Lower lobe of right lung (tissue), 2 donors: ENCODE data around the gene TMEM238L. TPM values are rescaled to one million over a fixed set of nuclear protein-coding genes. Genes with fewer than 3 reads are reported as not detected.

Experiments used
- ATAC-seq, 2 donors: fragments of 200-7000 bp; cut with Tn5 transposase; one replicate each; pipeline ENCODE4 v1.9.1; 2020 to 2022; ENCODE audit warnings: mild to moderate bottlenecking in 2 of 2, moderate library complexity in 2 of 2
- DNase-seq: peaks from one replicate; pipeline ENCODE4 v3.0.0-alpha.2; 2020
- H3K27ac ChIP-seq: fragments of 200-600 bp; one replicate; pipeline ENCODE4 v1.8.0; 2022
- H3K27me3 ChIP-seq: fragments of 200-600 bp; one replicate; pipeline ENCODE4 v1.8.0; 2022; ENCODE audit warnings: low read depth
- H3K36me3 ChIP-seq: fragments of 200-600 bp; one replicate; pipeline ENCODE4 v1.8.0; 2022; ENCODE audit warnings: mild to moderate bottlenecking
- H3K4me1 ChIP-seq: fragments of 200-600 bp; one replicate; pipeline ENCODE4 v1.8.0; 2022
- H3K4me3 ChIP-seq: fragments of 200-600 bp; one replicate; pipeline ENCODE4 v1.8.0; 2022; ENCODE audit warnings: mild to moderate bottlenecking
- H3K9me3 ChIP-seq: fragments of 200-600 bp; one replicate; pipeline ENCODE4 v1.8.0; 2022
- CTCF ChIP-seq: fragments of 200-600 bp; IDR thresholded peaks from one replicate; pipeline ENCODE4 v1.8.0; 2022; ENCODE audit warnings: antibody characterized with exemption, mild to moderate bottlenecking
- intact Hi-C: fragments of 100-400 bp; cut with DNase I; formaldehyde crosslinking; loops from one replicate; pipeline ENCODE4 v1.11.0; 2022
- total RNA-seq: library from RNA; stranded (reverse); fragmentation: NEBNext Ultra II Directional; extraction: Animal tissue kit (Norgen Biotek cat#: 25700); gene quantifications from one replicate; pipeline ENCODE4 v1.2.1, GENCODE V29; 2021
- donor health status: DM: no; HTN: yes; CAD: no; lungs with severe emphysema.

Gene TMEM238L
- total RNA-seq, 1 donor from 2014 or later = not detected

- TF ChIP-seq CTCF = no peak
- Histone ChIP-seq H3K4me3 (no peak overlapping the region), H3K4me1 (no peaks in the 10 kb centered on the region), H3K9me3 (no peaks in the 10 kb centered on the region), H3K27ac (no peak overlapping the region), H3K36me3 (no peaks in the 10 kb centered on the region), H3K27me3 (no peaks in the 10 kb centered on the region)
- intact Hi-C loops = no loop called here
- no peak for DNase-seq
- ATAC-seq = no peak
Measured at GRCh38 chr17:10827898-10828552, 24.1 kb upstream of the TMEM238L start.

- Histone ChIP-seq H3K27ac (no peak overlapping the region), H3K9me3 (no peaks in the 10 kb centered on the region), H3K4me1 (no peaks in the 10 kb centered on the region), H3K27me3 (no peaks in the 10 kb centered on the region), H3K4me3 (no peak overlapping the region), H3K36me3 (no peaks in the 10 kb centered on the region)
- intact Hi-C loops = no loop called here
- no peak for TF ChIP-seq CTCF
- ATAC-seq = no peak
- no peak for DNase-seq
Measured at GRCh38 chr17:10824874-10825273, 21.0 kb upstream of the TMEM238L start.

- Histone ChIP-seq H3K36me3 (no peaks in the 10 kb centered on the region), H3K27ac (no peak overlapping the region), H3K9me3 (no peaks in the 10 kb centered on the region), H3K4me1 (no peaks in the 10 kb centered on the region), H3K4me3 (no peak overlapping the region), H3K27me3 (no peaks in the 10 kb centered on the region)
- ATAC-seq (no peak), DNase-seq (no peak)
- TF ChIP-seq CTCF = no peak
- intact Hi-C loops = no loop called here
Measured at GRCh38 chr17:10821770-10822169, 17.9 kb upstream of the TMEM238L start.

- Histone ChIP-seq H3K27me3 (no peaks in the 10 kb centered on the region), H3K9me3 (no peaks in the 10 kb centered on the region), H3K4me3 (no peak overlapping the region), H3K4me1 (no peaks in the 10 kb centered on the region), H3K27ac (no peak overlapping the region), H3K36me3 (no peaks in the 10 kb centered on the region)
- TF ChIP-seq CTCF = no peak
- intact Hi-C loops = no loop called here
- no peak for ATAC-seq
- no peak for DNase-seq
Measured at GRCh38 chr17:10821054-10821453, 17.2 kb upstream of the TMEM238L start.

- Histone ChIP-seq H3K27me3 (no peaks in the 10 kb centered on the region), H3K9me3 (no peaks in the 10 kb centered on the region), H3K4me1 (no peaks in the 10 kb centered on the region), H3K4me3 (no peak overlapping the region), H3K27ac (no peak overlapping the region), H3K36me3 (no peaks in the 10 kb centered on the region)
- no peak for TF ChIP-seq CTCF
- no peak for DNase-seq
- intact Hi-C loops = no loop called here
- no peak for ATAC-seq
Measured at GRCh38 chr17:10815319-10815718, 11.4 kb upstream of the TMEM238L start.

- no peak for DNase-seq
- Histone ChIP-seq H3K27ac (no peak overlapping the region), H3K4me1 (no peaks in the 10 kb centered on the region), H3K9me3 (no peaks in the 10 kb centered on the region), H3K4me3 (no peak overlapping the region), H3K36me3 (no peaks in the 10 kb centered on the region), H3K27me3 (no peaks in the 10 kb centered on the region)
- no peak for TF ChIP-seq CTCF
- no peak for ATAC-seq
- intact Hi-C loops = no loop called here
Measured at GRCh38 chr17:10814075-10814474, 10.2 kb upstream of the TMEM238L start.
